IMR-90 (cell line): Measurements from ENCODE around the gene USO1. TPM values are rescaled to one million over a fixed set of nuclear protein-coding genes. Genes with fewer than 3 reads are reported as not detected.

Experiments
- ATAC-seq: fragments of 200-7000 bp; cut with Tn5 transposase; 2 replicates; pipeline ENCODE4 v1.9.1; 2020; ENCODE audit warnings: low read depth, mild to moderate bottlenecking, moderate library complexity
- BruUV-seq: library from RNA; stranded (reverse); fragments of 400-500 nt; replicated peaks from 2 replicates; lab custom pipeline; 2021; lab: Mats Ljungman, UMichigan
- CTCF ChIA-PET: fragments of 300-600 bp; formaldehyde crosslinking; extraction: SDS; loops from one replicate; lab custom pipeline; 2021; ENCODE audit warnings: antibody characterized with exemption; lab: Yijun Ruan, JAX
- POLR2A ChIA-PET: fragments of 300-600 bp; sonication (Branson Sonifier 250); formaldehyde crosslinking; loops from one replicate; lab custom pipeline; 2022; ENCODE audit warnings: antibody characterized with exemption; ENCODE audit not compliant: unreplicated experiment; lab: Charles Lee
- DNase-seq: peaks from one replicate; pipeline ENCODE4 v3.0.0; 2013
- H2AFZ ChIP-seq: replicated peaks from 2 replicates; pipeline ENCODE3; 2013; ENCODE audit warnings: low read length, mild to moderate bottlenecking; ENCODE audit not compliant: poor library complexity
- H2AK5ac ChIP-seq: 2 replicates; pipeline ENCODE4 v1.6.1; 2013; ENCODE audit warnings: low read depth, low read length, inconsistent platforms
- H2AK9ac ChIP-seq: replicated peaks from 2 replicates; pipeline ENCODE3; 2013; ENCODE audit warnings: mild to moderate bottlenecking, low read depth, low read length, moderate library complexity; ENCODE audit not compliant: poor library complexity
- H2BK120ac ChIP-seq: 2 replicates; pipeline ENCODE4 v1.6.1; 2013; ENCODE audit warnings: low read depth, low read length, inconsistent platforms
- H2BK15ac ChIP-seq: 3 replicates; pipeline ENCODE4 v1.6.1; 2013; ENCODE audit warnings: low read depth, low read length, inconsistent platforms
- H2BK20ac ChIP-seq: 2 replicates; pipeline ENCODE4 v1.6.1; 2013; ENCODE audit warnings: low read depth, mild to moderate bottlenecking, inconsistent platforms, low read length, moderate library complexity
- H2BK5ac ChIP-seq: 2 replicates; pipeline ENCODE4 v1.6.1; 2013; ENCODE audit warnings: mild to moderate bottlenecking, low read depth, low read length, inconsistent platforms; ENCODE audit not compliant: poor library complexity, severe bottlenecking
- H3K14ac ChIP-seq: replicated peaks from 2 replicates; pipeline ENCODE4 v1.6.1; 2013; ENCODE audit warnings: low read depth, low read length, inconsistent platforms
- H3K18ac ChIP-seq: 2 replicates; pipeline ENCODE4 v1.6.1; 2013; ENCODE audit warnings: low read depth, low read length, control low read depth
- H3K23ac ChIP-seq: 2 replicates; pipeline ENCODE4 v1.6.1; 2013; ENCODE audit warnings: low read depth, low read length, inconsistent platforms
- H3K27ac ChIP-seq: 2 replicates; pipeline ENCODE4 v1.5.1; 2013; ENCODE audit warnings: mild to moderate bottlenecking, control low read depth, low read length; ENCODE audit not compliant: insufficient read depth
- H3K27me3 ChIP-seq: 2 replicates; pipeline ENCODE4 v1.6.1; 2013; ENCODE audit warnings: low read length; ENCODE audit not compliant: control insufficient read depth, insufficient read depth
- H3K36me3 ChIP-seq: 2 replicates; pipeline ENCODE4 v1.6.1; 2013; ENCODE audit warnings: low read length, mixed read lengths; ENCODE audit not compliant: control insufficient read depth, insufficient read depth
- H3K4ac ChIP-seq: 2 replicates; pipeline ENCODE4 v1.6.1; 2013; ENCODE audit warnings: low read depth, low read length, inconsistent platforms
- H3K4me1 ChIP-seq: 2 replicates; pipeline ENCODE4 v1.6.1; 2013; ENCODE audit warnings: low read length, mixed read lengths; ENCODE audit not compliant: control insufficient read depth, insufficient read depth
- H3K4me2 ChIP-seq: 2 replicates; pipeline ENCODE4 v1.6.1; 2013; ENCODE audit warnings: low read depth, mild to moderate bottlenecking, control low read depth, low read length, moderate library complexity
- H3K4me3 ChIP-seq: 2 replicates; pipeline ENCODE4 v1.5.1; 2013; ENCODE audit warnings: low read depth, mild to moderate bottlenecking, control low read depth, low read length, moderate library complexity; ENCODE audit not compliant: insufficient read depth
- H3K56ac ChIP-seq: 2 replicates; pipeline ENCODE4 v1.6.1; 2013; ENCODE audit warnings: low read length, inconsistent platforms; ENCODE audit not compliant: insufficient read depth; ENCODE audit errors: extremely low read depth
- H3K79me1 ChIP-seq, 2 experiments: 2 replicates each; pipeline ENCODE4 v1.6.1; 2013; ENCODE audit warnings: low read length in 2 of 2, inconsistent platforms in 1 of 2, low read depth in 1 of 2
- H3K9ac ChIP-seq: 2 replicates; pipeline ENCODE4 v1.6.1; 2013; ENCODE audit warnings: low read depth, low read length, control low read depth
- H3K9me1 ChIP-seq: 2 replicates; pipeline ENCODE4 v1.6.1; 2013; ENCODE audit warnings: low read length, inconsistent platforms; ENCODE audit not compliant: insufficient read depth
- H3K9me3 ChIP-seq: 2 replicates; pipeline ENCODE4 v1.6.1; 2013; ENCODE audit warnings: low read length; ENCODE audit not compliant: control insufficient read depth, insufficient read depth
- H4K20me1 ChIP-seq: 2 replicates; pipeline ENCODE4 v1.6.1; 2013; ENCODE audit warnings: low read length, inconsistent platforms; ENCODE audit not compliant: insufficient read depth
- H4K5ac ChIP-seq: 2 replicates; pipeline ENCODE4 v1.6.1; 2013; ENCODE audit warnings: mild to moderate bottlenecking, low read depth, low read length, control low read depth
- H4K8ac ChIP-seq, 2 experiments: 2 replicates each; pipeline ENCODE4 v1.6.1; 2013; ENCODE audit warnings: low read depth in 2 of 2, low read length in 2 of 2, control low read depth in 1 of 2, inconsistent platforms in 1 of 2
- H4K91ac ChIP-seq: 2 replicates; pipeline ENCODE4 v1.6.1; 2013; ENCODE audit warnings: low read depth, low read length, inconsistent platforms; ENCODE audit not compliant: insufficient read depth
- BHLHE40 ChIP-seq: fragments of 150-350 bp; IDR thresholded peaks from 2 replicates; pipeline ENCODE4 v1.6.1; 2016; ENCODE audit warnings: mild to moderate bottlenecking, low read depth, low read length
- CEBPB ChIP-seq: IDR thresholded peaks from 2 replicates; pipeline ENCODE4 v1.6.1; 2012; ENCODE audit warnings: low read depth, low read length, improper control_type of control experiment
- CHD1 ChIP-seq: IDR thresholded peaks from 2 replicates; pipeline ENCODE4 v1.6.1; 2012; ENCODE audit warnings: low read depth, low read length, improper control_type of control experiment
- CTCF ChIP-seq: conservative IDR thresholded peaks from 2 replicates; pipeline ENCODE4 v1.5.1; 2012; ENCODE audit warnings: mild to moderate bottlenecking, low read depth, low read length, improper control_type of control experiment
- ELK1 ChIP-seq: fragments of 150-350 bp; IDR thresholded peaks from 2 replicates; pipeline ENCODE4 v1.6.1; 2016; ENCODE audit warnings: low read depth, mild to moderate bottlenecking, low read length, moderate library complexity, borderline replicate concordance
- FOS ChIP-seq: fragments of 150-350 bp; IDR thresholded peaks from 2 replicates; pipeline ENCODE4 v1.6.1; 2016; ENCODE audit warnings: low read depth, low read length
- MAFK ChIP-seq: IDR thresholded peaks from 2 replicates; pipeline ENCODE4 v1.6.1; 2012; ENCODE audit warnings: low read depth, low read length, improper control_type of control experiment
- MAZ ChIP-seq: IDR thresholded peaks from 2 replicates; pipeline ENCODE4 v1.6.1; 2012; ENCODE audit warnings: low read depth, mild to moderate bottlenecking, low read length, improper control_type of control experiment, moderate library complexity, borderline replicate concordance
- MXI1 ChIP-seq: IDR thresholded peaks from 2 replicates; pipeline ENCODE4 v1.6.1; 2012; ENCODE audit warnings: low read depth, mild to moderate bottlenecking, low read length, moderate library complexity, borderline replicate concordance
- NFE2L2 ChIP-seq: fragments of 150-350 bp; IDR thresholded peaks from 2 replicates; pipeline ENCODE4 v1.6.1; 2016; ENCODE audit warnings: low read depth, mild to moderate bottlenecking, low read length
- POLR2A ChIP-seq: IDR thresholded peaks from 2 replicates; pipeline ENCODE4 v1.6.1; 2012; ENCODE audit warnings: mild to moderate bottlenecking, low read depth, low read length
- RAD21 ChIP-seq: IDR thresholded peaks from 2 replicates; pipeline ENCODE4 v1.6.1; 2012; ENCODE audit warnings: low read length, improper control_type of control experiment
- RCOR1 ChIP-seq: IDR thresholded peaks from 2 replicates; pipeline ENCODE4 v1.6.1; 2012; ENCODE audit warnings: mild to moderate bottlenecking, low read length, improper control_type of control experiment; ENCODE audit not compliant: insufficient replicate concordance
- RFX5 ChIP-seq: IDR thresholded peaks from 2 replicates; pipeline ENCODE4 v1.8.0; 2012; ENCODE audit warnings: low read depth, mild to moderate bottlenecking, low read length, moderate library complexity
- SMC3 ChIP-seq: fragments of 150-350 bp; IDR thresholded peaks from 2 replicates; pipeline ENCODE4 v1.6.1; 2016; ENCODE audit warnings: low read depth, mild to moderate bottlenecking, antibody characterized with exemption, low read length, moderate library complexity
- USF2 ChIP-seq: fragments of 150-350 bp; IDR thresholded peaks from 2 replicates; pipeline ENCODE4 v1.6.1; 2017; ENCODE audit warnings: mild to moderate bottlenecking, antibody characterized with exemption, low read length, low read depth
- WGBS, 2 experiments: methylation state at CpG; one replicate each; pipeline versions ENCODE4 v1.1.5 to v1.1.7; 2013; ENCODE audit warnings: missing lambda C conversion rate in 2 of 2; ENCODE audit not compliant: insufficient read length in 1 of 2; ENCODE audit errors: extremely low coverage in 2 of 2; 5-methylcytosine and 5-hydroxymethylcytosine counted together
- dilution Hi-C: fragments of 300-500 bp; cut with HindIII; formaldehyde crosslinking; loops from one replicate; pipeline ENCODE4 v1.14.3; 2018; ENCODE audit warnings: low sequenced_read_pairs; ENCODE audit not compliant: unreplicated experiment
- in situ Hi-C: fragments of 300-500 bp; cut with MboI; formaldehyde crosslinking; loops from 3 replicates; pipeline ENCODE4 v1.14.3; 2019; ENCODE audit warnings: low sequenced_read_pairs, inconsistent platforms, mixed read lengths
- intact Hi-C: fragments of 100-400 bp; cut with micrococcal nuclease; formaldehyde crosslinking; loops from 2 replicates; pipeline ENCODE4 v1.10.0; 2022
- polyA plus RNA-seq, 3 experiments: library from polyadenylated mRNA; depleted of rRNA; stranded (reverse); fragments of >200 nt; gene quantifications; 2 replicates each; pipeline ENCODE4 v1.2.3, GENCODE V29; 2012; ENCODE audit warnings: low replicate concordance in 1 of 3
- total RNA-seq: library from RNA; depleted of rRNA; stranded (reverse); fragments of >200 nt; gene quantifications from 2 replicates; pipeline ENCODE4 v1.2.3, GENCODE V29; 2012

Gene USO1
- total and polyA plus RNA-seq, 2 of the 4 experiments (the other 2 are of a cell fraction): 63.7 to 121 TPM

- H4K91ac ChIP-seq: no peak overlapping the region
- dilution Hi-C loops: no loop called here
- no peak overlapping the region for H3K14ac ChIP-seq
- POLR2A ChIA-PET: no interaction called here
- no peak overlapping the region for H2AFZ ChIP-seq
- H2BK120ac ChIP-seq: no peak overlapping the region
- no peak overlapping the region for H4K8ac ChIP-seq
- peaks cover 1% of the 10 kb centered on the region; the same call in 1 of the 2 replicates for H3K36me3 ChIP-seq
- ATAC-seq (no peak), DNase-seq (no peak)
- no peaks in the 10 kb centered on the region for H3K27me3 ChIP-seq
- H3K18ac ChIP-seq: no peak overlapping the region
- BruUV-seq: no TSS peak
- no peak overlapping the region for H3K9ac ChIP-seq
- H3K9me1 ChIP-seq: no peaks in the 10 kb centered on the region
- no peak overlapping the region for H3K23ac ChIP-seq
- no peaks in the 10 kb centered on the region for H3K79me1 ChIP-seq
- H2AK5ac ChIP-seq: no peak overlapping the region
- H3K4me2 ChIP-seq: no peak overlapping the region
- in situ Hi-C loops: no loop called here
- H3K56ac ChIP-seq: no peak overlapping the region
- intact Hi-C loops: no loop called here
- no peak for TF ChIP-seq RCOR1
- no peak for TF ChIP-seq NFE2L2
- no peak for TF ChIP-seq SMC3
- no peak for TF ChIP-seq CEBPB
- no peak for TF ChIP-seq MAFK
- no peak for TF ChIP-seq RAD21
- no peak for TF ChIP-seq CHD1
- no peak for TF ChIP-seq BHLHE40
- no peak for TF ChIP-seq MXI1
- no peak for TF ChIP-seq CTCF
- TF ChIP-seq RFX5: no peak
- TF ChIP-seq FOS: no peak
- no peak for TF ChIP-seq ELK1
- no peak for TF ChIP-seq USF2
- no peak for TF ChIP-seq POLR2A
- TF ChIP-seq MAZ: no peak
- no peak overlapping the region for H2AK9ac ChIP-seq
- no peak overlapping the region for H2BK5ac ChIP-seq
- H3K4ac ChIP-seq: no peak overlapping the region
- no peak overlapping the region for H3K4me3 ChIP-seq
- H2BK20ac ChIP-seq: no peak overlapping the region
- H2BK15ac ChIP-seq: no peak overlapping the region
- peaks cover 2% of the 10 kb centered on the region; the same call in 1 of the 2 replicates for H3K4me1 ChIP-seq
- H3K27ac ChIP-seq: no peak overlapping the region
- CTCF ChIA-PET: no interaction called here
- no peak overlapping the region for H4K5ac ChIP-seq
- H4K20me1 ChIP-seq: no peaks in the 10 kb centered on the region
- no peaks in the 10 kb centered on the region for H3K9me3 ChIP-seq
- no CpG with 5 or more reads among the region's 3 CpGs for WGBS, 2 experiments
These were observed 96.8 kb downstream of the USO1 start for GRCh38 chr4:75821216-75821615.
